GM21367 (cell line): ENCODE measurements around the gene CARNS1.
"Not testable (repeated sequence)": the region's sequence is repeated elsewhere in the genome, so short reads cannot be mapped to it uniquely, and the experiment has no call there.

Source experiments
- ATAC-seq: cut with Tn5 transposase; IDR thresholded peaks from one replicate; pipeline ENCODE4 v1.9.1; 2021; ENCODE audit not compliant: unreplicated experiment

CARNS1 gene

DNA sequence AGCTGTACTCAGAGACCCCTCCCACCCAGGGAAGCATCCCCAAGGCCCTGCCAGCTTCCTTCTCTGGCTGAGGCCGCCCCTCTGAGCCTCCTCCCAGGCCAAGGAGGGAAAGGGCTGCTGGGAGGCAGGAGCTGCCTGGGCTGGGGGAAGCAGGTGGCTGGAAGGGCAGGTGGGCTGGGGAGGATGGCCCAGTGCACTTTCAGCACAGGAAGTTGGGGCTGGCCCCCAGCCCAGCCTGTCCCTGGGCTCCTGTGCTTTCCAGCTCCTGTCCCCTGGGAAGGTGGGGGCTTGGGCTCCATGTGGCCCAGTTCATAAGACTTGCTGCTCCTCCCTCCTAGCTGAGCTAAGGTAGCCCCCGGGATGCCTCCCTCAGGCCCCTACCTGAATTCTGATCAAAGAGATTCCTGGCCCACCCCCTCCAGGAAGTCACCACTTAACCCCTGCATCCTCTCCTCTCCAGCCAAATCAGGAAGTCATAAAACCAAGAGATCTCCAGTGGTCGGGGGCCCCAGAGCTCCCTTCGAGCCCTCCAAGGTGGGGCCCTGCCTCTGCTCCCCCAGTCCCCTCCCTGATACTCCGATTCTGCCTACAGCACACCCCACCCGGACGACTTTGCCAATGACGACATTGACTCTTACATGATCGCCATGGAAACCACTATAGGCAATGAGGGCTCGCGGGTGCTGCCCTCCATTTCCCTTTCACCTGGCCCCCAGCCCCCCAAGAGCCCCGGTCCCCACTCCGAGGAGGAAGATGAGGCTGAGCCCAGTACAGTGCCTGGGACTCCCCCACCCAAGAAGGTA, 18.7 kb upstream of the CARNS1 start:
- no peak for ATAC-seq

DNA sequence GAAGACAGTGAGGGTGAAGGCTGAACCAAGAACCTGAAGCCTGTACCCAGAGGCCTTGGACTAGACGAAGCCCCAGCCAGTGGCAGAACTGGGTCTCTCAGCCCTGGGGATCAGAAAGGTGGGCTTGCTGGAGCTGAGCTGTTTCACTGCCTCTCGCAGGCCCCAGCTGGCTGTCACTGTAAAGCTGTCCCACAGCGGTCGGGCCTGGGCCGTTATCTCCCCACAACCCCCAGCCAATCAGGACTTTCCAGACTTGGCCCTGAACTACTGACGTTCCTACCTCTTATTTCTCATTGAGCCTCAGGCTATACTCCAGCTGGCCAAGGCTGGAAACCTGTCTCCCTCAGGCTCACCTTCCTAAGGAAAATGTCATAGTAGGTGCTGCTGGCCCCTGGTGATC, 17.9 kb upstream of the CARNS1 start:
- no peak for ATAC-seq

GRCh38 chr11:67397986-67398660, 17.4 kb upstream of the CARNS1 start:
- no peak for ATAC-seq

DNA sequence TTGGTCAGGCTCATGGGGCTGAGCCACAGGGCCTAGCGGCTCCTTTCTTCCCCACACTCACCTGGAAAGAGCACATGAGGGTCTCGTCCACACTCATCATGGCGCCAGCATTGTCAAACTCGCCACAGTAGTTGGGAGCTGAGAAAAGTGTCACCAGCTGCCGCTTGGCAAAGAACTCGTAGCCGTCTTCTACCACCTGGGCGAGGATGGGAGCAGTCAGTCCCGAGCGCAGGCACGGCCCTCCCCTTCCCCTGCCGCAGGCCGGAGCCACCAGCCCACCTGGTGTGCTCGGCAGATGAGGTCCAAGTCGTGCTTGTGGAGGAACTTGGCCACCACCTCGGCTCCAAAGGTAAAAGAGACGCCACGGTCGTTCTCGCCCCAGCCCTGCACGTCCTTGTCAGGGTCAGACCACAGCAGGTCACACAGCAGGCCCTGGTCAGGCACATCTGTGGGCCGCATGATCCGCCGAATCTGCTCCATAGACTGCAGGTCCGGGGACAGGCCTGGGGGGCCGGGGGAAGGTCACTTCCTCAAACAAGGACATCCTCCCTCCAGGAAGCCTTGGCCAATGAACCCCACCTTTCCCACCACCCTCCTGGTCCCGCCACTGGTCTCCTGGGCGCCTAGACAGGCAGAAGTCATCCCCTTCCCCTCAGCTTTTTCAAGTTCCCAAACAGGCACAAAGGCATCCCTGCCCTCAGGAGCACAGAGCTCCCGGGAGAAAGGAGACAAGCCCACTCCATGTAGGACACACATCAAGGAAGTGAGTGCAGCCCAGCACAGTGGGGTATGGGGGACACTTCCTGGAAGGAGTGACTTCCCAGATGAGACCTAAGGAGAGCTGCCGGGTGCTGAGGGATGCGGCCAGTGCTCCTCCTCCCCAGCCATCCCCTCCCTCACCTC, 16.6 kb upstream of the CARNS1 start:
- ATAC-seq, result no peak

- ATAC-seq, result no peak
Measured at GRCh38 chr11:67400251-67400941, 15.1 kb upstream of the CARNS1 start.

- peak; percentile 7 for ATAC-seq
Measured at GRCh38 chr11:67400942-67401494, 14.5 kb upstream of the CARNS1 start.

DNA sequence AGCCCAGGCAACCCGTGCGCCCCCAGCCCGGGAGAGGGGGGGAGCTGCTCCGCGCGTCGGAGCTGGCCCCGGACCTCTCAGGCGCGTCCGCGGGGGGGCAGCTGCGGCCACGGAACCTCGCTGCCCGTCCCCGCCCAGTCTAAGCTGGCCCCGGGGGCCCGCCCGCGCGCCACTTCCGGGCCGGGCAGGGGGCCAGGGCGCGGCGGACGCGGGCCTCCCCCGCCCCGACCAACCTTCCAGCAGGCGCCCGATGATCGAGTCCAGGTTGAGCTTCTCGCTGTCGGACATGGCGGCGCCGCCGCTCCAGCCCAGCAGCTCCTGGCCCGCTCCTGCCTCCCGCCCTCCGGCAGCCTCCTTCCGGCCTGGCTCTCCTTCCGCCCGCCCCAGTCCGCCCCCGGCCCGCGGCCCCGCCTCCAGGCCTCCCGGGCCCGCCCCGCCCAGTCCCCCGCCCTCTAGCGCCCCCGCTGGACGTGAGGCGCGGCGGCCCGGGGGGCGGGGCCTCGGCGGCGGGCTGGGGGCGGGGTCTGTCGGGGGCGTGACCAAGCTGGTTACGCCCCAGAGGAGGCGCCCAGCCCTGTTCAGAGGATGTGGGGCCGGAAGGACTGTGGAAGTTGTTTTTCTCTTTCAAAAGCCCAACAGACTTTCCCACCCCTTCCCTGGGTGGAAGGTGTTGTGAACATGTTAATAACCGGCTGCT, 13.8 kb upstream of the CARNS1 start, which contains the start of gene PPP1CA:
Gene PPP1CA, minus strand, starts transcription at position 364 of the 697 bp plus-strand sequence. Its CDS starts 76 bp downstream, at position 288.
- ATAC-seq, result peak; percentile 40

- not testable (repeated sequence) for ATAC-seq
Measured at GRCh38 chr11:67402192-67402839, 13.2 kb upstream of the CARNS1 start.

GRCh38 chr11:67403085-67403484, 12.4 kb upstream of the CARNS1 start:
- ATAC-seq, result not testable (repeated sequence)

GRCh38 chr11:67404515-67405195, 10.8 kb upstream of the CARNS1 start:
- ATAC-seq, result no peak

DNA sequence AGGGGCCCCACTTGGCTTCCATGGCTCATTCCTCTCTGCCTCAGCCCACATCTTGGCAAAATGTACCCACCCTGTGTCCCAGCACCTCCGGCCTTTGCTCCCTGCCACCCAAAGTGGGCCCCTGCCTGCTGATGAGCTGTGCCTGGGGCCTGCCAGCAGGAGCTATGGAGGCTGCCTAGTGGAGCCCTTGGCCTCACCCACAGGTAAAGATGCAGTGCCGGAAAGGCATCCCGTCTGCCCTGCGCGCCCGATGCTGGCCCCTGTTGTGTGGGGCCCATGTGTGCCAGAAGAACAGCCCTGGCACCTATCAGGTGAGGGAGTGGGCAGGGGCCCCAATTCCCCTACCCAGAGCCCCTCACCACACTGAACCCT, 10.3 kb upstream of the CARNS1 start:
- no peak for ATAC-seq

GRCh38 chr11:67405688-67406339, 9.7 kb upstream of the CARNS1 start:
- no peak for ATAC-seq

DNA sequence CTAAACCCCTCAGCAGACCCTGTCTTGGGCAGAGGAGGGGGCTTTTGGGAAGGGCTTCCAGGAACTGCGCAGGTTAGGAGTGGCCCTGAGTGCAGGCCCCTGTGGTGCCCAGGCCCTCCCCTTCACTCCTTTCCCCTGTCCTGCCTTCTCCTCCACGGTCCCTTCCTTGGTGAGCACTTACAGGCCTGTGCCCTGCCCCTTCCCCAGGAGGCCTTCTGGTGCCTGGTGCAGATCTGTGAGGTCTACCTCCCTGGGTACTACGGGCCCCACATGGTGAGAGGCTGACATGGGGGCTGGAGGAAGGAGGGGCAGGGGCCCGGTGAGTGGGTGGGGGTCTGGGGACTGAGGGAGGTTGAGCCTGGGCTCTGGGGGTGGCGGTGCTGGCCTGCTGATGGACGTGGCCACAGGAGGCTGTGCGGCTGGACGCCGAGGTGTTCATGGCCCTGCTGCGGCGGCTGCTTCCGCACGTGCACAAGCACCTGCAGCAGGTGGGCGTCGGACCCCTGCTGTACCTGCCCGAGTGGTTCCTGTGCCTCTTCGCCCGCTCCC, 9.0 kb upstream of the CARNS1 start:
- ATAC-seq, result no peak

DNA sequence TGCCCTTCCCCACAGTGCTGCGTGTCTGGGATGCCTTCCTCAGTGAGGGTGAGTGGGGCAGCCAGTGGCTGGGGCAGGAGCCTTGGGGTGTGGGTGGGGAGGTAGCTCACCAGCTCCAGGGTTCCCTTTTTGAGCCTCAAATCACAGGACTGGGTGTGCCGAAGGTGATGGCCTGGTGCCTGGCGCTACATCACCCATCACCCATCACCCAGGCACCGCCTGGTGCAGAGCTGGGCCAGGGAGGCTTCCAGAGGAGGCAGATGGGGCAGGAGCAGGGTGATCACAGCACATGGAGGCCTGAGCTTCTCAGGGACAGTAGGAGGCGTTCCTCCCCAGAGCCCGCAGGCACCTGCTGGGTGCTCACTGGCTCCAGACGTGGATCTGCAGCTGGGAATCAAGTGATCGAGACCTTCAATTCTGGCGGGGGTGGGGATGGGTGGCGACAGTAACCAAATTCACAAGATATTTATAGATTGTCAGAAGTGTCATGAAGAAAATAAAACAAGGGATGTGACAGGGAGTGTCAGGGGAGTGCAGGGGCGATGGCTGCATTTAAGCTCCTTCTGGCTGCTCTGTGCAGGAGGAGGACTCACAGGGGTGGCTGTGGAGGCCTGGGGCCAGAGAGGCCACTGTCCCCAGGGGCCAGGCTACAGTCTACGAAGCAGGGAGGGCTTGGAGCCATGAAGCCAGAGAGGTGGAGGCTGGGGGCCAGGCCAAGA, 8.3 kb upstream of the CARNS1 start:
- no peak for ATAC-seq

DNA sequence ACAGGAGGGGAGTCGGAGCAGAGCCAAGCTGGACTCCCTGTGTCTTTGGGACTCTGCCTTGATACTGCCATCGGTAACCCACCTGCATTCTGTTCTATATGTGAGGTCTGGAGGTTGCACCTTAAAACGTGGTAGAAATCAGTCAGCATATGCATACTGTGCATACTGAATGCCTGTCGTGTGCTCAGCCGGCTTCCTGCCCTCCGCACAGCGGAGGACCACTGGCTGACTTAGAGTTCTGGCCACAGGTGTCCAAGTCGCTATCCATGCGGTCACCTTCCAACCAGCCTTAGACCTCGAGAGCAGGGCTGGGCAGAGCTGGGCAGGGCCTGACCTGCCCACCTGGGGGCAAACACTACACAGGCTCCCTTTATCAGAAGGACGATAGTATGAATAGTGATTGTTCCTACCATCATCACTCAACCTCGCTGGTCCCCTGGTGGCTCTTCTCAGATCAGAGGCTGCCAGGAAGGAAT, 7.8 kb upstream of the CARNS1 start:
- no peak for ATAC-seq

DNA sequence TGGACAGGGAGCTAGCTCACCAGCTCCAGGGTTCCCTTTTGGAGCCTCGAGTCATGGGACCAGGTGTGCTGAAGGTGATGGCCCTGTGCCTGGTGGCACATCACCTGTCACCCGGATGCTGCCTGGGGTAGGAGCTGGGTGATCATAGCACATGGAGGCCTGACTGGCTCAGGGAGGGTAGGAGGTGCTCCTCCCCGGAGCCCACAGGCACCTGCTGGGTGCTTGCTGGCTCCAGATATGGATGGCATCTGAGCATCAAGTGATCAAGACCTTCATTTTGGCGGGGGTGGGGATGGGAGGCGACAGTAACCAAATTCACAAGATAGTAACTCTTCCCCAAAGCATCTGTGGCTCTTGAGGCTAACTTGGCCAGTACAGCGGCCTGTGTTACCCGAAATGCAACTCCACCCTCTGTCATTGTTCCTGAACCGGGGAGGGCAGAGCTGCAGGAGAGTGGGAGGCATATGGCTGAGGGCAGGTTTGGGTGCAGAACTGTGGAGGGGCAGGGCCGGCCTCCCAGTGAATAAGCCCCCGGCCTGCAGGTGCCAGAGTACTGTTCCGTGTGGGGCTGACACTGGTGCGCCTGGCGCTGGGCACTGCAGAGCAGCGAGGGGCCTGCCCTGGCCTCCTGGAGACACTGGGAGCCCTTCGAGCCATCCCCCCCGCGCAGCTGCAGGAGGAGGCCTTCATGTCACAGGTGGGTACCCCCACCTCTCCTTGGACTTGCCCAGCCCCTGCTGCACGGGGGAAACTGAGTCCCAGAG, 6.9 kb upstream of the CARNS1 start:
- no peak for ATAC-seq
